ENCODE measurements around the gene EVC2. TPM values are rescaled to one million over a fixed set of nuclear protein-coding genes. Genes with fewer than 3 reads are reported as not detected.

Gene EVC2
- total RNA-seq, 1 experiment from 2014 or later = 7.8 TPM

DNA sequence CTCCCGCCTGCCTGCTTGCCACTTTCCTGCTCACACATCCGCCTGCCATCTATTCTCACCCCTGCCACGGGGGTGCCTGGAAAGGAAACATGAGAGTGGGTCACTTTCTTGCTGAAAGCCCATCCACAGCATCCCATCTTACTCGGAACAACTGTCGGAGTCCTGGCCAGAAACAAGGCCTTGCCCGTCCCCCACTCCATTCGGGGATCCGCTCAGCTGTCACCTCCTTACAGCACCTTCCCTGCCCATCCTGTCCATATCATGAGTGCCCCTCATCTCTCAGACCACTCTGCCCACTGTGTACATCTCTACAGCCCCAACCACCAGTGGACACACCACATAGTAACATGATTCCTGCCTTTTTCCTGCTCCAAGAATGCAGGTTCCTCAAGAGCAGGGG lies 6.4 kb downstream of the EVC2 start:
- Histone ChIP-seq H3K79me1 (ENCODE audit: insufficient read depth, low read depth, low read length, poor library complexity, severe bottlenecking) (no peaks in the 10 kb centered on the region), H3K56ac (ENCODE audit: insufficient read length, low read depth, low read length) (no peak overlapping the region), H2BK12ac (ENCODE audit: insufficient read length, low read depth, low read length) (no peak overlapping the region), H2BK5ac (ENCODE audit: insufficient read length, low read length) (no peak overlapping the region), H3K27ac (ENCODE audit: insufficient read length, low read depth, low read length) (no peak overlapping the region), H3K27me3 (ENCODE audit: insufficient read depth, low read length) (no peaks in the 10 kb centered on the region), H3K79me2 (ENCODE audit: insufficient read depth, low read length) (no peaks in the 10 kb centered on the region), H3K9ac (ENCODE audit: extremely low read depth, insufficient read length, low read length) (no peak overlapping the region), H3K4me1 (ENCODE audit: insufficient read depth, low read length) (no peaks in the 10 kb centered on the region), H3K23me2 (ENCODE audit: insufficient read length, low read depth, low read length, poor library complexity, severe bottlenecking) (no peaks in the 10 kb centered on the region), H2BK20ac (ENCODE audit: low read depth, low read length, poor library complexity, severe bottlenecking) (no peak overlapping the region), H3K4ac (ENCODE audit: low read depth, low read length) (no peak overlapping the region), H3K23ac (ENCODE audit: insufficient read length, low read depth, low read length) (no peak overlapping the region), H3T11ph (ENCODE audit: low read length) (no peak overlapping the region), H4K91ac (ENCODE audit: insufficient read length, low read depth, low read length) (no peak overlapping the region), H2BK15ac (ENCODE audit: low read depth, low read length) (no peak overlapping the region), H4K8ac (replicated peaks; ENCODE audit: insufficient read length, low read depth, low read length) (no peak overlapping the region), H3K14ac (ENCODE audit: insufficient read depth, low read length) (no peak overlapping the region; the same call in 1 of the 2 replicates), H3K4me2 (ENCODE audit: insufficient read depth, insufficient read length, low read length) (no peak overlapping the region), H2AFZ (ENCODE audit: low read length) (no peak overlapping the region), H3K9me3 (ENCODE audit: control insufficient read depth, low read depth, low read length) (peaks cover 10% of the 10 kb centered on the region), H3K18ac (ENCODE audit: insufficient read length, low read depth, low read length) (no peak overlapping the region), H2BK120ac (ENCODE audit: low read depth, low read length, poor library complexity, severe bottlenecking) (no peak overlapping the region), H2AK5ac (ENCODE audit: insufficient read length, low read length) (no peak overlapping the region), H4K20me1 (ENCODE audit: control insufficient read depth, insufficient read depth, insufficient read length) (no peaks in the 10 kb centered on the region), H4K5ac (ENCODE audit: insufficient read length, low read depth, low read length) (no peak overlapping the region)
- TF ChIP-seq, protein P1, sequence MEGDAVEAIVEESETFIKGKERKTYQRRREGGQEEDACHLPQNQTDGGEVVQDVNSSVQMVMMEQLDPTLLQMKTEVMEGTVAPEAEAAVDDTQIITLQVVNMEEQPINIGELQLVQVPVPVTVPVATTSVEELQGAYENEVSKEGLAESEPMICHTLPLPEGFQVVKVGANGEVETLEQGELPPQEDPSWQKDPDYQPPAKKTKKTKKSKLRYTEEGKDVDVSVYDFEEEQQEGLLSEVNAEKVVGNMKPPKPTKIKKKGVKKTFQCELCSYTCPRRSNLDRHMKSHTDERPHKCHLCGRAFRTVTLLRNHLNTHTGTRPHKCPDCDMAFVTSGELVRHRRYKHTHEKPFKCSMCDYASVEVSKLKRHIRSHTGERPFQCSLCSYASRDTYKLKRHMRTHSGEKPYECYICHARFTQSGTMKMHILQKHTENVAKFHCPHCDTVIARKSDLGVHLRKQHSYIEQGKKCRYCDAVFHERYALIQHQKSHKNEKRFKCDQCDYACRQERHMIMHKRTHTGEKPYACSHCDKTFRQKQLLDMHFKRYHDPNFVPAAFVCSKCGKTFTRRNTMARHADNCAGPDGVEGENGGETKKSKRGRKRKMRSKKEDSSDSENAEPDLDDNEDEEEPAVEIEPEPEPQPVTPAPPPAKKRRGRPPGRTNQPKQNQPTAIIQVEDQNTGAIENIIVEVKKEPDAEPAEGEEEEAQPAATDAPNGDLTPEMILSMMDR (conservative IDR thresholded peaks at IDR 0.05) = no peak
- peaks cover 5% of the 10 kb centered on the region for H3K27me3 Mint-ChIP-seq (ENCODE audit: low read depth)
- peak overlapping the region in 2 of 3 experiments; percentile 32 to 60; a peak in 2 of 7 replicates for H3K27ac Mint-ChIP-seq
- H3K4me3 Mint-ChIP-seq = no peak overlapping the region
- WGBS (ENCODE audit: extremely low coverage, insufficient read length, low lambda C conversion rate) = no CpG with 5 or more reads among the region's 8 CpGs
- peaks cover 1 to 2% of the 10 kb centered on the region in 2 experiments; a peak in 2 of 4 replicates for H3K4me1 Mint-ChIP-seq
- no peak for DNase-seq
- H3K36me3 Mint-ChIP-seq (ENCODE audit: insufficient read depth in 1 of 3, low read depth in 3 of 3) = peaks cover 16 to 34% (median 29%) of the 10 kb centered on the region in 3 experiments
- H3K9me3 Mint-ChIP-seq = peaks cover 12 to 17% of the 10 kb centered on the region in 2 experiments
